ENCODE measurements around the gene ZHX3. TPM values are rescaled to one million over a fixed set of nuclear protein-coding genes. Genes with fewer than 3 reads are reported as not detected.

The ZHX3 gene
- total RNA-seq, 1 donor from 2014 or later = 34.6 TPM

- Histone ChIP-seq H3K36me3 (no peaks in the 10 kb centered on the region), H3K9me3 (replicated peaks) (no peaks in the 10 kb centered on the region), H3K27me3 (ENCODE audit: low read depth) (no peaks in the 10 kb centered on the region), H3K4me1 (peaks cover 28% of the 10 kb centered on the region), H3K27ac (replicated peaks) (no peak overlapping the region), H3K4me3 (no peak overlapping the region)
- no peak for TF ChIP-seq CTCF (IDR thresholded peaks at IDR 0.05; ENCODE audit: borderline replicate concordance)
- DNase-seq = no peak
- intact Hi-C loops (cut with micrococcal nuclease) = no loop called here
Observed at GRCh38 chr20:41214666-41215065, 102.9 kb downstream of the ZHX3 start.

GRCh38 chr20:41214202-41214601 is 103.3 kb downstream of the ZHX3 start:
- TF ChIP-seq CTCF (IDR thresholded peaks at IDR 0.05; ENCODE audit: borderline replicate concordance) = no peak
- Histone ChIP-seq H3K9me3 (replicated peaks) (no peaks in the 10 kb centered on the region), H3K27me3 (ENCODE audit: low read depth) (no peaks in the 10 kb centered on the region), H3K4me1 (peaks cover 27% of the 10 kb centered on the region), H3K27ac (replicated peaks) (peak overlapping the region; percentile 23), H3K4me3 (no peak overlapping the region), H3K36me3 (no peaks in the 10 kb centered on the region)
- intact Hi-C loops (cut with micrococcal nuclease) = no loop called here
- no peak for DNase-seq

- no peak for TF ChIP-seq CTCF (IDR thresholded peaks at IDR 0.05; ENCODE audit: borderline replicate concordance)
- Histone ChIP-seq H3K4me1 (peaks cover 20% of the 10 kb centered on the region), H3K36me3 (no peaks in the 10 kb centered on the region), H3K27me3 (ENCODE audit: low read depth) (no peaks in the 10 kb centered on the region), H3K4me3 (no peak overlapping the region), H3K9me3 (replicated peaks) (no peaks in the 10 kb centered on the region), H3K27ac (replicated peaks) (peak overlapping the region; percentile 23)
- intact Hi-C loops (cut with micrococcal nuclease) = no loop called here
- DNase-seq = peak; percentile 42
Observed at GRCh38 chr20:41213150-41213820, 104.2 kb downstream of the ZHX3 start.

GRCh38 chr20:41205313-41205712 is 112.2 kb downstream of the ZHX3 start:
- Histone ChIP-seq H3K27ac (replicated peaks) (peak overlapping the region; percentile 68), H3K36me3 (peaks cover 18% of the 10 kb centered on the region), H3K9me3 (replicated peaks) (no peaks in the 10 kb centered on the region), H3K4me3 (no peak overlapping the region), H3K4me1 (peaks cover 22% of the 10 kb centered on the region), H3K27me3 (ENCODE audit: low read depth) (no peaks in the 10 kb centered on the region)
- intact Hi-C loops (cut with micrococcal nuclease) = no loop called here
- TF ChIP-seq CTCF (IDR thresholded peaks at IDR 0.05; ENCODE audit: borderline replicate concordance) = no peak
- no peak for DNase-seq

GRCh38 chr20:41204304-41205265 is 112.9 kb downstream of the ZHX3 start:
- H3K9me3 ChIP-seq (replicated peaks) = no peaks in the 10 kb centered on the region
- H3K36me3 ChIP-seq = peaks cover 25% of the 10 kb centered on the region
- TF ChIP-seq CTCF (IDR thresholded peaks at IDR 0.05; ENCODE audit: borderline replicate concordance) = no peak
- no peak overlapping the region for H3K4me3 ChIP-seq
- intact Hi-C loops (cut with micrococcal nuclease) = no loop called here
- H3K4me1 ChIP-seq = peaks cover 29% of the 10 kb centered on the region
- H3K27ac ChIP-seq (replicated peaks) = peak overlapping the region; percentile 68
- no peaks in the 10 kb centered on the region for H3K27me3 ChIP-seq (ENCODE audit: low read depth)
- no peak for DNase-seq

Data from left ventricle myocardium inferior (tissue), 1 donor.